HG02943 (cell line): Measurements from ENCODE around the gene KATNB1.

Experiments
- ATAC-seq: cut with Tn5 transposase; IDR thresholded peaks from one replicate; pipeline ENCODE4 v1.9.1; 2021; ENCODE audit warnings: mild to moderate bottlenecking, low read depth, moderate library complexity; ENCODE audit not compliant: unreplicated experiment

KATNB1 gene

GRCh38 chr16:57754354-57755060 is 18.9 kb downstream of the KATNB1 start:
- ATAC-seq, result no peak

GRCh38 chr16:57755061-57755684 is 19.6 kb downstream of the KATNB1 start:
- ATAC-seq, result no peak

GRCh38 chr16:57755726-57756423 is 20.3 kb downstream of the KATNB1 start:
- no peak for ATAC-seq

- no peak for ATAC-seq
Observed at GRCh38 chr16:57756424-57757325, 21.1 kb downstream of the KATNB1 start.

GRCh38 chr16:57757326-57757786 is 21.8 kb downstream of the KATNB1 start:
- ATAC-seq, result peak; percentile 88

- ATAC-seq, result no peak
Observed at GRCh38 chr16:57757883-57758282, 22.3 kb downstream of the KATNB1 start.

- ATAC-seq, result no peak
Observed at GRCh38 chr16:57758331-57759117, 23.0 kb downstream of the KATNB1 start.

- ATAC-seq, result no peak
Observed at GRCh38 chr16:57759131-57759530, 23.6 kb downstream of the KATNB1 start.

GRCh38 chr16:57759541-57760356 is 24.2 kb downstream of the KATNB1 start:
- ATAC-seq, result no peak

GRCh38 chr16:57760357-57761160 is 25.0 kb downstream of the KATNB1 start:
- no peak for ATAC-seq

- ATAC-seq, result no peak
Observed at GRCh38 chr16:57761301-57761700, 25.7 kb downstream of the KATNB1 start.

- no peak for ATAC-seq
Observed at GRCh38 chr16:57761957-57762356, 26.4 kb downstream of the KATNB1 start.

- ATAC-seq, result no peak
Observed at GRCh38 chr16:57762365-57763040, 26.9 kb downstream of the KATNB1 start.

GRCh38 chr16:57763285-57764005 is 27.9 kb downstream of the KATNB1 start:
- ATAC-seq, result no peak

- ATAC-seq, result no peak
Observed at GRCh38 chr16:57764006-57764340, 28.4 kb downstream of the KATNB1 start.

GRCh38 chr16:57764341-57765159 is 29.0 kb downstream of the KATNB1 start:
- no peak for ATAC-seq
